Measurements from ENCODE around the gene MAPKAPK2.

MAPKAPK2 gene

GRCh38 chr1:206672844-206673758 lies 11.6 kb upstream of the MAPKAPK2 start:
- DNase-seq (ENCODE audit: low read depth, low spot score), result peak; percentile 64
- in situ Hi-C loops (cut with HindIII; ENCODE audit: low sequenced_read_pairs), result no loop called here
- no peak for TF ChIP-seq CTCF (IDR thresholded peaks at IDR 0.05; ENCODE audit: low read depth, low read length)
- H3K4me3 ChIP-seq (ENCODE audit: low read depth, low read length), result no peak overlapping the region

GRCh38 chr1:206674236-206674635 lies 10.5 kb upstream of the MAPKAPK2 start:
- no peak overlapping the region for H3K4me3 ChIP-seq (ENCODE audit: low read depth, low read length)

DNA sequence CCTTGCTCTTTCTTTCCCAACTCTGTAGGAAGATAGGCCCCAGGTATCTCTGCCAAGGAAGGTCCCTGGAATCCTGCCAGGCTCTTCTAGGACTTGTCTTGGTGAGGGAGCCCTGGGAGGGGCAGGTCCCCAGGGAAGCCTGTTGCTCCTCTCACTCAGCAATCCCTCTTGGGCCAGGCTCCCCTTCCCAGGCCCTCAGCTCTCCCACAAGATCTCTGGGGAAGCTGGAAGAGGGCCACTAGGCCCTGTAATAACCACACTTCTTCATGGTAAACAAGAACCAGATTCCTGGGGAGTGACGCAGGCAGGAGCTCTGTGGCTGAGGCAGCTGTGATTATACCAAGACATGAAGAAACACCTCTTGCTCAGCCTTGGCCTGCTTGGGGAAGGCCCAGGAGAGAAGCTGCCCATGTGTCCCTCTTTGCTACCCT lies 9.9 kb upstream of the MAPKAPK2 start:
- in situ Hi-C loops (cut with HindIII; ENCODE audit: low sequenced_read_pairs), result no loop called here
- peak; percentile 99 for DNase-seq (ENCODE audit: low read depth, low spot score)
- no peak for TF ChIP-seq CTCF (IDR thresholded peaks at IDR 0.05; ENCODE audit: low read depth, low read length)
- H3K4me3 ChIP-seq (ENCODE audit: low read depth, low read length), result no peak overlapping the region

More at GRCh38 chr1:206674236-206674635, 10.5 kb upstream of the MAPKAPK2 start:
- TF ChIP-seq CTCF (IDR thresholded peaks at IDR 0.05; ENCODE audit: low read depth, low read length), result no peak
- in situ Hi-C loops (cut with HindIII; ENCODE audit: low sequenced_read_pairs), result no loop called here
- DNase-seq (ENCODE audit: low read depth, low spot score), result no peak

- no peak for DNase-seq (ENCODE audit: low read depth, low spot score)
- in situ Hi-C loops (cut with HindIII; ENCODE audit: low sequenced_read_pairs), result no loop called here
- no peak for TF ChIP-seq CTCF (IDR thresholded peaks at IDR 0.05; ENCODE audit: low read depth, low read length)
- no peak overlapping the region for H3K4me3 ChIP-seq (ENCODE audit: low read depth, low read length)
Measured at GRCh38 chr1:206676499-206676898, 8.2 kb upstream of the MAPKAPK2 start.

GRCh38 chr1:206678490-206678889 lies 6.2 kb upstream of the MAPKAPK2 start:
- no peak for DNase-seq (ENCODE audit: low read depth, low spot score)
- no peak overlapping the region for H3K4me3 ChIP-seq (ENCODE audit: low read depth, low read length)
- TF ChIP-seq CTCF (IDR thresholded peaks at IDR 0.05; ENCODE audit: low read depth, low read length), result no peak
- in situ Hi-C loops (cut with HindIII; ENCODE audit: low sequenced_read_pairs), result no loop called here

- DNase-seq (ENCODE audit: low read depth, low spot score), result no peak
- TF ChIP-seq CTCF (IDR thresholded peaks at IDR 0.05; ENCODE audit: low read depth, low read length), result no peak
Measured at GRCh38 chr1:206679738-206680211, 4.9 kb upstream of the MAPKAPK2 start.

More at GRCh38 chr1:206679738-206680211, 4.9 kb upstream of the MAPKAPK2 start:
- in situ Hi-C loops (cut with HindIII; ENCODE audit: low sequenced_read_pairs), result no loop called here
- no peak overlapping the region for H3K4me3 ChIP-seq (ENCODE audit: low read depth, low read length)
